HepG2 (cell line): ENCODE results near the gene MFSD12. TPM values are rescaled to one million over a fixed set of nuclear protein-coding genes. Genes with fewer than 3 reads are reported as not detected.

ENCODE experiments used
- ATF1 ChIP-seq: IDR thresholded peaks from 2 replicates; pipeline ENCODE4 v1.6.1; 2016; ENCODE audit warnings: mild to moderate bottlenecking, control low read depth
- CBX2 ChIP-seq, 2 experiments: fragments of 200-600 bp in 1 of 2; sonication (generic); formaldehyde crosslinking in 1 of 2; IDR thresholded peaks; 2 replicates each; pipeline versions ENCODE4 v1.7.0 to v1.8.1; 2018 to 2022; ENCODE audit warnings: low read depth in 2 of 2, low read length in 1 of 2, mild to moderate bottlenecking in 1 of 2, missing genetic modification reagents in 1 of 2
- CENPX ChIP-seq: sonication (generic); formaldehyde crosslinking; IDR thresholded peaks from 2 replicates; pipeline ENCODE4 v1.9.0; 2021; ENCODE audit warnings: mild to moderate bottlenecking, missing genetic modification reagents, moderate library complexity
- CSRNP1 ChIP-seq: sonication (generic); formaldehyde crosslinking; IDR thresholded peaks from 2 replicates; pipeline ENCODE4 v1.8.1; 2023; ENCODE audit warnings: mild to moderate bottlenecking, missing genetic modification reagents
- CSRNP2 ChIP-seq: sonication (generic); formaldehyde crosslinking; conservative IDR thresholded peaks from 2 replicates; pipeline ENCODE4 v1.8.0; 2022; ENCODE audit warnings: low read depth, missing genetic modification reagents
- ERF ChIP-seq: IDR thresholded peaks from 2 replicates; pipeline ENCODE4 v1.6.1; 2018; ENCODE audit warnings: missing biosample characterization, missing genetic modification reagents
- HNRNPUL1 ChIP-seq: fragments of 200-400 bp; formaldehyde crosslinking; IDR thresholded peaks from 2 replicates; pipeline ENCODE4 v1.6.1; 2017; ENCODE audit warnings: low read depth, mild to moderate bottlenecking, low read length, moderate library complexity
- KDM2A ChIP-seq: sonication (generic); formaldehyde crosslinking; IDR thresholded peaks from 2 replicates; pipeline ENCODE4 v1.4.0; 2020; ENCODE audit warnings: low read depth, missing genetic modification reagents, borderline replicate concordance
- KLF13 ChIP-seq: sonication (generic); formaldehyde crosslinking; IDR thresholded peaks from 2 replicates; pipeline ENCODE4 v1.4.0; 2020; ENCODE audit warnings: mild to moderate bottlenecking, missing genetic modification reagents
- MAF1 ChIP-seq: sonication (generic); formaldehyde crosslinking; IDR thresholded peaks from 2 replicates; pipeline ENCODE4 v1.5.0; 2020; ENCODE audit warnings: missing genetic modification reagents, borderline replicate concordance
- RFXAP ChIP-seq: sonication (generic); formaldehyde crosslinking; IDR thresholded peaks from 2 replicates; pipeline ENCODE4 v1.4.0; 2020; ENCODE audit warnings: missing genetic modification reagents, borderline replicate concordance
- RORA ChIP-seq: sonication (generic); formaldehyde crosslinking; IDR thresholded peaks from 2 replicates; pipeline ENCODE4 v1.5.0; 2020; ENCODE audit warnings: mild to moderate bottlenecking, missing genetic modification reagents, moderate library complexity
- TFDP1 ChIP-seq: IDR thresholded peaks from 2 replicates; pipeline ENCODE4 v1.6.1; 2016; ENCODE audit warnings: missing compliant biosample characterization, missing genetic modification reagents, borderline replicate concordance
- ZBTB20 ChIP-seq: sonication (generic); formaldehyde crosslinking; IDR thresholded peaks from 2 replicates; pipeline ENCODE4 v1.8.1; 2023; ENCODE audit warnings: missing genetic modification reagents, low read depth, mild to moderate bottlenecking, borderline replicate concordance
- ZFP36 ChIP-seq: fragments of 150-350 bp; IDR thresholded peaks from 2 replicates; pipeline ENCODE4 v1.6.1; 2018; ENCODE audit warnings: borderline replicate concordance, low read length, low read depth; ENCODE audit not compliant: partially characterized antibody
- ZFP90 ChIP-seq: sonication (generic); formaldehyde crosslinking; IDR thresholded peaks from 2 replicates; pipeline ENCODE4 v1.8.0; 2022; ENCODE audit warnings: missing genetic modification reagents, mild to moderate bottlenecking, inconsistent platforms, borderline replicate concordance
- ZNF138 ChIP-seq: sonication (generic); formaldehyde crosslinking; IDR thresholded peaks from 2 replicates; pipeline ENCODE4 v1.5.0; 2020; ENCODE audit warnings: mild to moderate bottlenecking, low read depth, missing genetic modification reagents
- ZNF230 ChIP-seq: sonication (generic); formaldehyde crosslinking; IDR thresholded peaks from 2 replicates; pipeline ENCODE4 v1.4.0; 2020; ENCODE audit warnings: mild to moderate bottlenecking, missing genetic modification reagents
- ZNF34 ChIP-seq: sonication (generic); formaldehyde crosslinking; IDR thresholded peaks from 2 replicates; pipeline ENCODE4 v1.4.0; 2020; ENCODE audit warnings: mild to moderate bottlenecking, missing genetic modification reagents, borderline replicate concordance
- ZNF44 ChIP-seq: sonication (generic); formaldehyde crosslinking; IDR thresholded peaks from 2 replicates; pipeline ENCODE4 v1.5.1; 2020; ENCODE audit warnings: mild to moderate bottlenecking, missing genetic modification reagents
- ZNF746 ChIP-seq: sonication (generic); formaldehyde crosslinking; IDR thresholded peaks from 2 replicates; pipeline ENCODE4 v1.8.0; 2022; ENCODE audit warnings: mild to moderate bottlenecking, missing genetic modification reagents
- polyA plus RNA-seq, 8 experiments: library from polyadenylated mRNA; depleted of rRNA in 3 of 8; stranded (reverse) in 7 of 8; unstranded in 1 of 8; fragments of >200 nt; fragmentation: Illumina TruSeq in 4 of 8; extraction: Trizol in 4 of 8; gene quantifications; 2 replicates each; pipeline versions ENCODE4 v1.2.1 to v1.2.3, GENCODE V29; 2011 to 2016; ENCODE audit warnings: low read depth in 4 of 8, missing spikeins in 1 of 8, mixed read lengths in 1 of 8; ENCODE audit not compliant: insufficient read depth in 1 of 8
- total RNA-seq, 5 experiments: library from RNA; depleted of rRNA; stranded (reverse); fragments of >200 nt; fragmentation: Illumina TruSeq; extraction: Trizol; gene quantifications; 2 replicates each; pipeline ENCODE4 v1.2.3, GENCODE V29; 2016; ENCODE audit warnings: low read depth in 1 of 5
- TF ChIP-seq, protein P1 (sequence below): sonication (generic); formaldehyde crosslinking; IDR thresholded peaks from 2 replicates; pipeline ENCODE4 v1.9.0; 2021; ENCODE audit warnings: missing genetic modification reagents, borderline replicate concordance

Gene MFSD12
- total and polyA plus RNA-seq, 2 of the 13 experiments (the other 11 are each of a cell fraction or from before 2014, with no cell fraction given), result 27.2 to 29.1 TPM

- TF ChIP-seq TFDP1 (no peak), CSRNP1 (CRISPR knock-in tag) (peak; percentile 11; the same call in 1 of the 2 replicates), KLF13 (no peak), ZNF44 (CRISPR knock-in tag) (no peak), HNRNPUL1 (no peak; the same call in 1 of the 2 replicates), KDM2A (CRISPR knock-in tag) (peak; percentile 81; the same call in 1 of the 2 replicates), MAF1 (no peak), ZBTB20 (no peak), CENPX (no peak), RORA (CRISPR knock-in tag) (no peak), CBX2 (IDR thresholded peaks at IDR 0.05; ENCODE audit: low read depth, low read length) (no peak), CBX2 (CRISPR knock-in tag; IDR thresholded peaks at IDR 0.05; ENCODE audit: low read depth) (no peak), CSRNP2 (CRISPR knock-in tag) (no peak), ATF1 (CRISPR knock-in tag) (no peak), RFXAP (CRISPR knock-in tag) (peak; percentile 68; the same call in 1 of the 2 replicates), ERF (CRISPR knock-in tag) (peak; percentile 17; the same call in 1 of the 2 replicates), ZNF230 (CRISPR knock-in tag) (no peak), ZNF138 (no peak), ZFP36 (no peak), ZFP90 (no peak), ZNF34 (CRISPR knock-in tag) (no peak), ZNF746 (CRISPR knock-in tag) (no peak)
- TF ChIP-seq, protein P1, sequence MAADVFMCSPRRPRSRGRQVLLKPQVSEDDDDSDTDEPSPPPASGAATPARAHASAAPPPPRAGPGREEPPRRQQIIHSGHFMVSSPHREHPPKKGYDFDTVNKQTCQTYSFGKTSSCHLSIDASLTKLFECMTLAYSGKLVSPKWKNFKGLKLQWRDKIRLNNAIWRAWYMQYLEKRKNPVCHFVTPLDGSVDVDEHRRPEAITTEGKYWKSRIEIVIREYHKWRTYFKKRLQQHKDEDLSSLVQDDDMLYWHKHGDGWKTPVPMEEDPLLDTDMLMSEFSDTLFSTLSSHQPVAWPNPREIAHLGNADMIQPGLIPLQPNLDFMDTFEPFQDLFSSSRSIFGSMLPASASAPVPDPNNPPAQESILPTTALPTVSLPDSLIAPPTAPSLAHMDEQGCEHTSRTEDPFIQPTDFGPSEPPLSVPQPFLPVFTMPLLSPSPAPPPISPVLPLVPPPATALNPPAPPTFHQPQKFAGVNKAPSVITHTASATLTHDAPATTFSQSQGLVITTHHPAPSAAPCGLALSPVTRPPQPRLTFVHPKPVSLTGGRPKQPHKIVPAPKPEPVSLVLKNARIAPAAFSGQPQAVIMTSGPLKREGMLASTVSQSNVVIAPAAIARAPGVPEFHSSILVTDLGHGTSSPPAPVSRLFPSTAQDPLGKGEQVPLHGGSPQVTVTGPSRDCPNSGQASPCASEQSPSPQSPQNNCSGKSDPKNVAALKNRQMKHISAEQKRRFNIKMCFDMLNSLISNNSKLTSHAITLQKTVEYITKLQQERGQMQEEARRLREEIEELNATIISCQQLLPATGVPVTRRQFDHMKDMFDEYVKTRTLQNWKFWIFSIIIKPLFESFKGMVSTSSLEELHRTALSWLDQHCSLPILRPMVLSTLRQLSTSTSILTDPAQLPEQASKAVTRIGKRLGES (CRISPR knock-in tag), result no peak
Observed at GRCh38 chr19:3557461-3558248, at the start of gene MFSD12 (continued).
